IgD-negative memory B cell (primary cell): ENCODE measurements around the gene PRRX1. TPM values are rescaled to one million over a fixed set of nuclear protein-coding genes. Genes with fewer than 3 reads are reported as not detected.

ENCODE experiments used
- polyA plus RNA-seq: library from polyadenylated mRNA; unstranded; fragments of 300-500 nt; fragmentation: Illumina TruSeq; gene quantifications from one replicate; pipeline ENCODE4 v1.2.3, GENCODE V29; 2021

The PRRX1 gene
- polyA plus RNA-seq, 1 donor from 2014 or later = not detected

Other genes with a start within 250 kb of the PRRX1 start
- gene GORAB, start 132.0 kb upstream of the PRRX1 start, polyA plus RNA-seq = 6.6 TPM